HG03342 (cell line): Measurements from ENCODE around the gene CEP63.

Experiments used
- ATAC-seq: cut with Tn5 transposase; IDR thresholded peaks from one replicate; pipeline ENCODE4 v1.9.1; 2021; ENCODE audit warnings: mild to moderate bottlenecking, moderate library complexity; ENCODE audit not compliant: unreplicated experiment

Gene CEP63

DNA sequence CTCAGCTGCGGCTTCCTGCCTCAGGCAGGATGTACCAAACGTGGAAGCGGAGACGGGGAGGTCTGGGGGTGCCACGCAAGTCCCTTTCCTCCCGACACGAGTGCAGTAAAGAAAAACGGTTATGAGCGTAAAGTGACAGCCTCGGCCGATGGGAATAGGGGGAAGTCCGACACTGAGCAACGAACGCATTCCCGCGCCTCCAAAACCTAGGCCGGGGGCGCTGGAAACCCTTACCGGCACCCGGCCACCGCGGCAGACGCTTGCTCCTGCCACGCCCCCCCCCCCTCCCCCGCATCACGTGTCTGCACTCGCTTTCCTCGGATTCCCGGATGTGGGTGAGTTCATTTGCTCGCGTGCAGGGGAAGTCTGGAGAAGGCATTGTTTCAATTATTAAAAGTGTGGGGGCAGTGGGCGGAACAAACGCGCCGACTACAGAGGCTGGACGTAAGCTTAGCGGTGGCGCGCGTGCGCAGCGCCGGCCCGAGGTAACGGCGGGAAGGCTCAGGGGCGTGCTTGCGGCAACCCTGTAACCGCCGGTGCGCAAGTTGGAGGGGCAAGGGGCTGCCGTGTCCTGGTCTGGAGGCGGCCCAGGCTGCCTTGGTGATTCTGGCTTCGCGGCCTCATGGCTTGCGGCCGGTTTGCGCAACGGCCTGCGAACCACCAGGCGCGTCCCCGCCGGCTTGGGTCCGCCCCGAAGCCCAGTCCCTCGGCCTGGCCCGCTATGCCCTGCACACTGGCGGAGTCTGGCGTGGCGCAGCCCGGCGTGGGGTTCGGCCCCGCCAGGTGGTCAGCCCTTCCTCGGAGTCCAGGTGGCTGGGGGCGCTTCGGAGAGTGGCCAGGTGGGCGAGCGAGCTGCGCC lies at the start of gene CEP63, which contains the start of gene ANAPC13:
Gene CEP63, plus strand, starts transcription at position 340 of the 859 bp plus-strand sequence. CDS start 9,264 bp downstream, outside the sequence.
Gene ANAPC13, minus strand, starts transcription at position 268 of the 859 bp plus-strand sequence. CDS start 3,081 bp downstream, outside the sequence.
- ATAC-seq = peak; percentile 79

DNA sequence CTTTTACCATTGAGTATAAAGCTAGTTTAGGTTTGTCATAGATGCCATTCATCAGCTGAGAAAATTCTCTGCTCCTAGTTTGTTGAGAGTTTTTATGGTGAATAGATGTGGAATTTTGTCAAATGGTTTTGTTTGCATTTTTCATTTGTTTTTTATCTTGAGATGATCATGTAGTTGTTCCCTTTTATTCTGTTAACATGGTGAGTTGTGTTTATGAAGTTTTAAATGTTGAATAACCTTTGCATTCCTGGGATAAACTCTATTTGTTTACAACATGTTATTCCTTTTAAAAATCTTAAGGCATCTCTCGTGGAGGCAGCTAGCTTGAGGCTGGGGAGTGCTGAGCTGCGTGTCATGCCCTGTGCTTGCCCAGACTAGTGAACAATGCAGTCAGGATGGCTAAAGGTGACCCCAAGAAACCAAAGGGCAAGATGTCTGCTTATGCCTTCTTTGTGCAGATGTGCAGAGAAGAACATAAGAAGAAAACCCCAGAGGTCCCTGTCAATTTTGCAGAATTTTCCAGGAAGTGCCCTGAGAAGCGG lies 48.6 kb upstream of the CEP63 start:
- ATAC-seq = no peak

DNA sequence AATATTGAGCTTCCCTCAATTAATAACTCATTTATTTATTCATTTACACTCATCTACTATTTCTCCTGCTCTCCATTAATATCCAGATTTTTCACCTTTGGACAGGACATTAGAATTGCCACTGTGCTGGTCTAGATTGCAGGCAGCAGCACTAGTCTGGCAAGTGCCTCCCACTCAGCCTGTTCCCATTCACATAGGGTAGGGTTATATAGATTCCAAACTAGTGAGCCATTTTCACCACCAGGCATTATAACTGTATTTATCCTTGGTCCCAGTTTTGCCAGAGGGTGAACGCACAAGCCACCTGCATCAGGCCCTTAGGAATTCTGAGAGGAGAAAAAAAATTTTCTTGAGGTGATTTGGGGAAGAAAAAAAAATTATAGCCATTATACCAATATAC lies 44.5 kb upstream of the CEP63 start:
- ATAC-seq = no peak

DNA sequence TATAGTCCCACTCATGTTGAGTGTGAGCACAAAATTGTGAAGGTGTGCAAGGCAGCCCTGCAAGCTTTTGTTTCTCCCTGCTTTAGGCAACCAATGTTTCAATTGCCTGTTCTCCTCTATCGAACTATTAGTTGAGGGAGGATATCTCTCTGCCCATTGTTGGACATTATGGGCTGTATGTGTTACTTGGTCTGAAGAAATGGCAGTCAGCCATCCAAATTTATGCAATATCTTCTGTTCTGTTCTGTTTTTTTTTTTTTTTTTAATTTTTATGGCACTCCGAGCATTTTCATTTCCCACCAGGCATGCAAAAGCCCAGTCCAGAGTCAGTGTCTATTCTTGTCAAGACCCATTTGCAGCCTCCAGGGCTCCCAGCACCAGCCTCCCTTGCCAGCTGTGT lies 44.0 kb upstream of the CEP63 start:
- no peak for ATAC-seq

DNA sequence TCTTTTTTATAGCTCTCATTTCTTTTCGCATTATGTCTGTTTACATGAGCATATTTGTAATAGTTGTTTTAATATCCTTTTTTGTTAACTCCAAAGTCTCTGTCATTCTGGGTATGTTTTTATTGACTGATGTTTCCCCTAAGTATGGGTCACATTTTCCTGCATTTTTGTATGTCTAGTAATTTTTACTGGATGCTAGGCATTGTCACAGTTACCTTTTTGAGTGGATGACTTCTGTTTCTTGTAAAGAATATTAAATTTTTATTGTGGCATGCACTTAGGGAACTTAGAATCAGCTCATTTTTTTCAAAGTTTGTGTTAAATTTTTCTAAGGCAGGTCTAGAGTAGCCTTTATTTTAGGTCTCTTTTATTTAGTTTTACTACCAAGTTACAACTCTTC lies 40.8 kb upstream of the CEP63 start:
- no peak for ATAC-seq

DNA sequence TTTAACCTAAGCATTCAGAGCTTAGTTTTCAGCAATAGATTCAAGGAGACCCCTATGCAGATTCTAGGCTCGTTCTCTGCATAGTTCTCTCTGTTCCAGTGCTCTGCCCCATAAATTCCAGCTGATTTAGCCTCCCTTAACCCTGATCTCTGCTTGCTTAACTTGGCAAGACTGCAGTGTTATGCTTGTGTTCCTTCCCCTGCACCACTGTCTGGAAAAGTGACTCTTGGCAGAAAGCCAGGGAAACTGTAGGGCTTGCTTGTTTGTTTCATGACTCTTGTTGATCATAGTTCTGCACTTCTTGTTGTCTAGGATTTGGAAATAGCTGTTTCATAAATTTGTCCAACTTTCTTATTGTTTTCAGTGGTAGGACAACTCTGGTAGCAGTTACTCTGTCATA lies 40.2 kb upstream of the CEP63 start:
- no peak for ATAC-seq

DNA sequence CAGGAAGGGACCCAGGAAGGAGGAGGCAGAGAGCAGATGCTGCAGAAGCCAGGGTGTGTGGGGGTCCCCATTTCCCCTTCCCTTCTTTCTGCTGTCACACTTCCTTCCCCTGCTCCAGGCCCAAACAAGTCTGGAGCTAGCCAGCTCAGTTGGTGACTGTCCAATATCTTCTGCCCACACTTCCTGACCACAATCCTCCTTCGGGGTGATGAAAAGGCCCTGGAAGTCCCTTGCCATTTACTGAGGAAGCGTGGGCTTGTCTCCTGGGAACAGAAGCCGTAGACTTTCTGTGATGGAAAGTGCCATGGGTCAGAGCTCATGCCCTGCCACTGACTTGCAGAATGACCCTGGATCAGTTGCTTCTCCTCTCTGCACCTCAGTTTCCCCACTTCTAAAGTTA lies 39.1 kb upstream of the CEP63 start:
- no peak for ATAC-seq

DNA sequence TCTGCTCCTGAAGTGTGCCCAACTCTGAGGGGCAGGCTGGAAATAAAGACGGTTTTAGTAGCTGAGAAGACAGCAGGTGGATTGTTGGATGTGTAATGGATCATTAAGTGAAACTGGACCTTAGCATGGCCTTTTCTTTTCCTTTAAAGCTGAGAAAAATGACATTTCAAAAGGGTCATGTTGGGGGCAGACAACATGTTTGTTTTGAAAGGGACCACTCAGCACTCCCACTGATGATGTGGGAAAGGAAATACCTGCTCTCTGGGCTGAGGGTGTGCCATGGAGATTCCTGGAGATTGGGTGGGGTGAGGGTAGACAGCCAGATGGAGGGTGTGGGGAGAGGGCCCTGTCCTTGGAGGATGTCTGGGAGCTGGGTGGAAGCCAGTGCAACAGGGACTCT lies 38.5 kb upstream of the CEP63 start:
- no peak for ATAC-seq

DNA sequence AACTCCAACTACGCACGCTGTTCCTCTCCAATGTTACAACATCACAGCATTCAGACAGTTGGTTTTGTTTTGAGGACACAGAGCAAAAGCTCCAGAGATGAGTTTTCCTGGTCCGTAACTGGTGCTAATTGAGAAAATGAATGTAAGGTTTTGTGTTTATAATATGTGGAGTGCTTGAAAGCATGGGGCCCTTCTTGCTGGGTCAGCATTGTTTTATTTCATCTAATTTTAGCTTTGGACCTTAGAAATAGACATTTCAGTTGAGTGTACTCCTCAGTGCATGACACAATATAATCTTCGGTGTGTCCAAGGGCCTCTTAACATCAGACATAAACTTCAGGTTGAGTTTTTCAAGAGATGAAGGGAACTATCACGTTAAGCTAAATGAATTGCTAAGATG lies 37.2 kb upstream of the CEP63 start:
- no peak for ATAC-seq

DNA sequence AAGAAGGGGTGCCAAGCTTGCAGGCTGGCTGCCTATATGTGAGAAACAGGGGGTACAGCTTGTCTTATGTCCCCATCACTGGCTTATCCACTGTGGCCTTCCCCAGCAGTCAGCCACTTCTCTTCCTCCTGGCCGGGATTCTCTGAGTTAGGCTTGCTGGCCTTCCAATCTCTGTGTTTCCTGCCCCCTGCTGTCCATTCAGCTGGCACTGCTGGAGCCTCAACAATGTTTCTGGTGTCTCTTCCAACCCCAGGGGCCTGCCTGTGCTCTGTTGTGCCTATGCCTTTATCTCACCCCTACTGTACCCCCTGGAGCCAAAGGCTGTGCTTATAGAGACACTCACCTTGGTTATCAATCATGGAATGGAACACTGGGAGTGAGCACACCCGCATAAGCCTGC lies 36.6 kb upstream of the CEP63 start:
- no peak for ATAC-seq

DNA sequence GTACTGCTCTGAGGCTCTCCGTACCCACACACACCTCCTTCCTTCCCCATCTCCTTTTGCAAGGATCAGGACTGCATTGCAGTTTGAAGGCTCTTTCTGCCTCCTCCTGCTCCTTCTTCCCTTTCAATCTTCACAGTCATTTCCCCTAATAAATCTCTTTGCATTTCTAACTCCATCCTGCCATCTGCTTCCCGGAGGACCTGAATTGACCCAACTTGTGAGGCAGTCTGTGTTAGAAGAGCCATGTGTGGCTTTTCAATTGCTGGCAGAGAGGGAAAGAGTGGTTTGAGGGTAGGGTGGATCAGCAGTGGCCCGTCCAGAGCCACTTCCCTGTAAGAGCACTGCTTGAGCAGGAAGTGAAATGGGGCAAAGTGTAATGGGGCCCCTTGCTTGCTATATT lies 35.9 kb upstream of the CEP63 start:
- no peak for ATAC-seq

DNA sequence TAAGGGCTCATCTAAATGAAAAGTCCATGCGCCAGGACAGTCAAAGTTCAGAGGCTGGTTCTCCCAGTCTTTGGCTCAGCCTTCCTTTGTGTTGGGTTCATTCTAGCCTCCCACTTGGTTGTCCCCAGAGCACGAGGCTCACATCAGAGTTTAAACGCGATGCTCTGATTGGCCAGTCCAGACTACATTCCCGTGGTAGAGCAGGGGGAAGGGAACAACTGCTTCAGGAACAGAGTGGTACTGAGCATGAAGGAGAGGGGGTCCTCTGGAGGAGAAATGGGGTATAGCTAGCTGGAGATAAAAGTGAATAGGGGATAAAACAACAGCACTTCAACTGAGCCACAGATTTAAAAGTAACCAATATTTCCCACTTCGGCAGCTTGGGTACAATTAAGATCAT lies 32.2 kb upstream of the CEP63 start:
- ATAC-seq = no peak

DNA sequence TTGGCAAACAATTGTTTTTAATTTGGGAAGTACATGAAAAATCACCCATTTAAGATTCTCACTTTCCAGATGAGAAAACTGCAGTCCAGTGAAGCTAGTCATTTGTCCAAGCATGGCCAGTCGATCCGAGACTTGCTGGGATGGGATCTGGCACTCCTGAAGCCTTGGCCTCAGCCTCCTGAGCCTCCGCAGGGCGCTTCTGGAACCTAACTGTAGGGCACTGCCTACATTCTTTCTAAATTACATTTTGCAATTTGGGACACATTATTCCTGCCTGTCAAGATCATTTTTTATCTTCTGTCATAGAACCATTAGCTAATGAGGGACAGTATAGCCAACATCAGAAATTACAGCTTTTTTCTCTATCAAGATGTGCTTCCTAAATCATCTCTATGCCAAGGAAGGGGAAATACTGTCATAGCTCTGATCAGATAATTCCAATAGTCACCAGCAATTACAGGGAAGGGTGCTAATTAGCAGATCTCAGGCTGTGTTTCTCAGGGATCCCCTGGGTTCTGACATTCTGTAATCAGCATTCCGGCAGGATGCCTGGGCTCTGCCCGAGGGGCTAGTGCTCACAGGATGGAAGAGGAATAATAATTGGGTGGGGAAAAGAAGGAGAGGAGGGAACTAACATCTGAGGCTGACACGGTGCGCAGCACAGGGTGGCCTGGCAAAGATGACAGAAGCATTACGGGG lies 28.3 kb upstream of the CEP63 start:
- ATAC-seq = no peak

DNA sequence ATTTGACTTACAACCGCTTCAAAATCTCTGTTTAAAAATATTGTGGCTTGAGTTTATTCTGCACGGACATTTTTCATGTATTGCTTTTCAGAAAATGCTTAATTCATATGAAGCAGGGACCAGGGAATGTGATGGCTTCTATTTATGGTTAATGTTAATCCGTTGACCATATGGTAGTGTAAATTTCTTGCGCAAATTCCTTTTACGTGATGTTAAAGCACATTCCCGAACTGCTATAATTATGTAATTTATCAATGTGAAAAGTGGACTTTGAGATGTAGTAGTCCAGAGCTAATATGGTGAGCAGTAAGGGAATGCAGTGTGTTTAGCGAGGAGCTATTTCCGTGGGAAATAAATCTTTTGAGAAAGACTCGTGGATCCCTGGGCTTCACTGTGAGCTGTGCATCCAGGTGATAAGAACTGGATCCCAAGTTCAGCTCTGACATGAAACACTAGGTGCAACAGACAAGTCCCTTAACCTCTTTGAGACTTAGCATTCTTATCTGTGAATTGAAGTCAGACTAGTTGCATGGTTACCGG lies 27.4 kb upstream of the CEP63 start:
- no peak for ATAC-seq

DNA sequence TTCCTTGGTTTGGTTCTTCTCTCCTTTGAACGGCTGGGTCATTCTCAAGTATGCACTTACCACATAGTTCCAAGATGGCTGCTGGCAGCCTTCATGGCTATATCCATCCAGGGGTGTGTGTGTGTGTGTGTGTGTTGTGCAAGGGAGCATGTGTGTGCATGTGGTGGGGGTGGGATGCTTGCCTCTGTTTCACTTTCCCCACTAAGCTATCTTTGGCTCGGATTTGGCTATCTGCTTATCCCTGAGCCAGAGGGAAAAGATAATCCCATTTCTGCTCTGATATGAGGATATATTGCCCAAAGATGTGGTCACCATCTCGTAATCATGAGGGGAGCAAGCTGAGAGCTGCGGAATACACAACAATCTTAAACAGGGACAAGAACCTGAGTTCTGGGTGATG lies 26.3 kb upstream of the CEP63 start:
- no peak for ATAC-seq

DNA sequence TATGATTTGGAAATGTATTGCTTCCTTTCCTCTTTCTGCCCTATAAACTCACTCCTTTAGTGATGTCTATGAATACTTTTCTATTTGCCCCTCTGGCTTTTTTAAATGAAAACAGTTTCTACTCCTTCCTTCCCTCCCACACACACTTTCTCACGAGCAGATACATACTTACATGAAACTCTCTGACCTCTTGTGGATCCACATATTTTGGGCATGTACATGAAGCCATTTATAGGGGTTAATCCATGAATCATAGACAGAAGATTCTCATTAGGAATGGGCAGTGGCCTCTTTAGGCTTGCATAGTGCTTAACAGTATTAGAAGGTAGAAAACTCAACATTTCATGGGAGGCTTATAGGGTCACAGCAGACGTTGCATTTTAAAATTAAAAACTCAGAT lies 24.9 kb upstream of the CEP63 start:
- no peak for ATAC-seq

DNA sequence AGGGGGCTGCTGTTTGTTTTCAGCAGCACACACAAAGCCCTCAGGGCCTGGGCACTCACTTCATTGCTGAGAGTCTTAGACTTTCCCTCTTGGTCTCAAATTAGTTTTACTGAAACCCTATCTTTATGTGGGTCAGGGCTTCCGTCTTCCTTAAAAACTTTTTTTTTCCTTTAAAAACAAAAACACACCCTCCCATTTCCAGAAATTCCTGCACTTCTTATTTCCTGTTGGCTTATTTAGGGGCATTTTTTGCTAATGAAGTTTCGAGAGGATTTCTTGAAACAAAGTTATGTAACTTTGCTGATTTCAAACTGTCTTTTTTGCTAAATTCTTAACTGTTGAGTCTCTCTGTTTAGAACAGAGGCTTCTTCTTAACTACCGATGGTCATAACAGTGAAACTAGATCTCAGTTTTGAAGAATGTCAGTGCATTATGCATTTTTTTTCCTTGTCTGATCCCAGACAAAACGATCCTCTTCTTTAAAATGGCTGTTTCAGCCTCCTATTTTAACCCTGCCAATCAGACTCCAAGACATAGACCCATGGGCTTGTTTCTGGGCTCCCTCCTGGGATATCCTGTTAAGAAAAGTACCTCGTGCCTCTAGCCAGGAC lies 23.4 kb upstream of the CEP63 start:
- no peak for ATAC-seq

DNA sequence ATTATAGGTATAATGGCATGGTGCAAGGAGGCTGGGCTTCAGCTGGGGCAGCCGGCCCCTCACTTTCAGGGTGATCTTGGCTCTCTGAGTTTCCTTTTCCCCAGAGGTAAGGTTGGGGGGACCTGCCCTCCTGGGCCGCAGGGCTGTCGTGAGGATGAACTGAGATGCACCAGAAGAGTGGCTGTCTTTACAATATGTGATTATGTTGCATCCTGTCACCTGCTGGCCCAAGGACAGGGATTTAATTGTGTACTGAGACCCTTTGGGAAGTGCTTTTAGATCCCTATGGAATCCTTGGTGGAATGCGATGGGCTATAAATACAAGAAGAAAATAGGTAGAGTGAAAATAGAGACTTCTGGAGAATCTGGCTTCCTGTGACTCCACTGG lies 22.2 kb upstream of the CEP63 start:
- no peak for ATAC-seq

DNA sequence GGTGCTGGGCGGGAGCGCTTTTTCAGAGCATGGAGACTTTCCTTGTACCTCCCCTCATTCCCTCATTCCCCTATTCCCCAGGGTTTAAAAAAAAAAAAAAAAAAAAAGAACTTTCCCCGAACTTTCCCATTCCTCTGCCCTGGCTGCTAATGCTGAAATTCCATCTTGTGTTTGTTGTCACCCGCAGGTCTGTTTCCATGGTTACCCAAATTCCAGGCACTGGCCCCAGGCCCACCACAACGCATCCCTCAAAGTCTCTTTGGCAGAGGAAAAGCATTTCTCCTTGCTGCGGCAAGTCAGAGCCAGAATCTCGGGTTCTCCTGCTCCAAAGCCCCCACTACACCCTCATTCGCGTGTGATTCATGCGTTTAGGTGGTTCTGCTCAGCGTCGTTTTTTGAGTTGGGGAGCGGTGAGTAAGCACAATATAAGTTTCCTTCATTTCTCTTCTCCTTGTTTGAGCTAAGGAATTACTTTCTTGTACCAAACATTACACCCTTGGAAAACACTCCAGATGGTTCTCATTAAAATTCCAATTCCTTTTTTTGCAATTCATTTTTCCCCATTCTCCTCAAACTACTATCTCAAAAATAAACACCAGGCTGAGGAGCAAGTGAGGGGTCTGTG lies 21.7 kb upstream of the CEP63 start:
- ATAC-seq = no peak

DNA sequence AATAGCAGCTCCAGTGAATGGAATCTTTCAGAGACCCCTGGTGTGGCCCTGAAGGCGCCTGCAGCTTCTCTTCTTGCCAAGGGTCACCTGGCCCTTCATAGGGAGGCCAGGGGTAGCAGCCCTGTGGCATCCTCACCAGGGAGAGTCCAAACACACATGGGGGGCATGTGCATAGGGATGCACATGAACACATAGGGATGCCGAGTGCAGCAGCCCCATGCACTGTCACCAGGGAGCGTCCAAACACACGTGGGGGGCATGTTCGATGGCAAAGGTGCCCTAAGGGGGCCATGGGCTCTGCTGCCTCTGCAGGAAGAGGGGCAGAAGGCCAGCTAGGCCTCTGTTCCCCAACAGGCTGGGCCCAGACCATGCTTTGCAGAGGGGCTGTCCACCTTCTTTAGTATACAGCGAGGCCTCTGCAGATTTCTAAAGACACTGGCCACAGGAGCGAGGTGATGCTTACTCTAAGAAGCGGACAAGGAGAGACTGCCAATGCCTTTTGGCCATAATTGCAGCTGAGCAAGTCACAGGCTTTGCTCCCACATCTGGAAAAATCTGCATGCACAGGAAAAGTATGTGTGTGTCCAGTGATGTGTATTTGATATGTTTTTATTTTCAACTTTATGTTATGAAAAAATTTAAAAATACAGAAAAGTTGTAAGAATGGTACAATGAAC lies 21.0 kb upstream of the CEP63 start:
- ATAC-seq = no peak
